ENCODE data around the gene NRN1L.

The NRN1L gene

GRCh38 chr16:67917140-67917851 is 32.6 kb downstream of the NRN1L start:
- no peak for DNase-seq (ENCODE audit: low read depth)

GRCh38 chr16:67917852-67918236 is 33.2 kb downstream of the NRN1L start:
- DNase-seq (ENCODE audit: low read depth): no peak

DNA sequence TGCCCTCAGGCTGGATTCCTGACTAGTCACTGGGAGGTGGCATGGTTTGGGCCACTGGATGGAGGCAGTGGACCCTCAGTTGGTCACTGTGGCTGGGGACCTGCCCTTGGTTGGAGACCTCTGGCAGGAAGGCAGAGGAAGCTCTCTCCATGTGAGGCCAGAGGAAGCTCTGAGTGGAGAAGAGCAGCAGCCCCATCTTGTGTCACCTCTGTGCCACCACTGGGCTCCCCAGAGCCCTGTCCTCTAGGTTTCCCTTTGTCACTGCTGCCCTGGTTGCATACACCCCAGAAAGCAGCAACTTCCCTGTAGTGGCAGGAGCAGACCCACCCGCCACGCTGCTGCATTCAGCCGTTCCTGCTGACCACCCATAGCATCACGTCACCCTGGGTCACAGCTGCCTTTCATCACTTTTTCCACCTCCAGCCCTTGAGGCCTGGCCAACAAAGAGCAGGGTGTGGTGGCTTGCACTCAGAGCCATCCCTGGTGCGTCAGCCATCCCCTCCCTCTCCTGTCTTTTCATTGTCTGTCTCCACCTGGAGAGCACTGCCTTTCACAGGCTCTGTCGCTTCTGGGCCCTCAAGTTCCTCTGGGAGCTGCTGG is 35.0 kb downstream of the NRN1L start:
- DNase-seq (ENCODE audit: low read depth): no peak

- DNase-seq (ENCODE audit: low read depth): no peak
Measured at GRCh38 chr16:67922221-67922620, 37.5 kb downstream of the NRN1L start.

GRCh38 chr16:67922740-67923139 is 38.1 kb downstream of the NRN1L start:
- no peak for DNase-seq (ENCODE audit: low read depth)

- no peak for DNase-seq (ENCODE audit: low read depth)
Measured at GRCh38 chr16:67923414-67924116, 38.9 kb downstream of the NRN1L start.

GRCh38 chr16:67924140-67924906 is 39.6 kb downstream of the NRN1L start:
- DNase-seq (ENCODE audit: low read depth): no peak

DNA sequence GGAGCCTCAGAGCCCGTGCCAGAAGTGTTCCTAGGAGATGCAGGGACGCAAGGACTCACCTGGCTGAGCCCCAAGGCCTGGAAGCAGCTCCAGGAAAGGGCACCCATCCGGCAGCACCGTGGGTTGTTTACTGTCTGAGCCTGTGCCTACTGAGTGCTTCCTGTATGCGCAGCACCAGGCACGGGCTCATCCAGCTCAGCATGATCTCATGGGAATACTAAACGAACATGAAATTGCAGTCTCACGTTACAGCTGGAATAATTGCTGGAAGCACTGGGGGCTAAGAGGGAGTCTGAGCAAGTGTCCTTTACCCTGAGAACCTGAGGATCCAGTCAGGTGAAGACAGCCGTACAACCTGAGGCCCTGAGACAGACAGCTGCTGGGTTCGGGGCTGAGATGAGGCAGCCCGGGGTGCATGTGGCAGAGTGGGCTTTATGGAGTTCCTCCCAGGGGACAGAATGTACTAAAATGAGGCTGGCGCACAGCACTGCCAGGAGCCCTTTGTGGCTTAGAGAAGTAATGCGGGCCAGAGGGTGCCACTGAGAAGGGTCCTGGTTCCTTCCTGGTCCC is 41.6 kb downstream of the NRN1L start:
- DNase-seq (ENCODE audit: low read depth): no peak

DNA sequence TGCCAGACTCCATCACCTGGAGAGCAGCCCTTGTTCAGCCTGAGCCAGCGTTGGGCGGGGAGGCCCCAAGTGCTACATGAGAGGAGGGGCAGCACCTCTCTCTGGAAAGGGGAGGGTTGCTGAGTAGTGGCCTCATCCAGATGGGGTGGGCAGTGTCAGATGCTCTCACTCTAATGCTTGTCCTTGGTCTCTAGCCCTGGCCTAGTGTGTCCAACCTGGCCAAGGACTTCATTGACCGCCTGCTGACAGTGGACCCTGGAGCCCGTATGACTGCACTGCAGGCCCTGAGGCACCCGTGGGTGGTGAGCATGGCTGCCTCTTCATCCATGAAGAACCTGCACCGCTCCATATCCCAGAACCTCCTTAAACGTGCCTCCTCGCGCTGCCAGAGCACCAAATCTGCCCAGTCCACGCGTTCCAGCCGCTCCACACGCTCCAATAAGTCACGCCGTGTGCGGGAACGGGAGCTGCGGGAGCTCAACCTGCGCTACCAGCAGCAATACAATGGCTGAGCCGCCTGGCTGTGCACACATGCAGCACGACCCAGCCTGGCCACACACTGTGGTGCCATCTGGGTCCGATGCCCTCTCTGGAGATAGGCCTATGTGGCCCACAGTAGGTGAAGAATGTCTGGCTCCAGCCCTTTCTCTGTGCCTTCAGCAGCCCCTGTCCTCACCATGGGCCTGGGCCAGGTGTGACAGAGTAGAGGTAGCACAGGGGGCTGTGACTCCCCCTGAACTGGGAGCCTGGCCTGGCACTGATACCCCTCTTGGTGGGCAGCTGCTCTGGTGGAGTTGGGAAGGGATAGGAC is 42.7 kb downstream of the NRN1L start:
- no peak for DNase-seq (ENCODE audit: low read depth)

DNA sequence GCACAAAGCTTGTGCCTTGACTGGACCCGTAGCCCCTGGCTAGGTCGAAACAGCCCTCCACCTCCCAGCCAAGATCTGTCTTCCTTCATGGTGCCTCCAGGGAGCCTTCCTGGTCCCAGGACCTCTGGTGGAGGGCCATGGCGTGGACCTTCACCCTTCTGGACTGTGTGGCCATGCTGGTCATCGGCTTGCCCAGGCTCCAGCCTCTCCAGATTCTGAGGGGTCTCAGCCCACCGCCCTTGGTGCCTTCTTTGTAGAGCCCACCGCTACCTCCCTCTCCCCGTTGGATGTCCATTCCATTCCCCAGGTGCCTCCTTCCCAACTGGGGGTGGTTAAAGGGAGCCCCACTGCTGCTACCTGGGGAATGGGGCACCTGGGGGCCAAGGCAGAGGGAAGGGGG is 43.5 kb downstream of the NRN1L start:
- no peak for DNase-seq (ENCODE audit: low read depth)

GRCh38 chr16:67928561-67929364 is 44.1 kb downstream of the NRN1L start:
- DNase-seq (ENCODE audit: low read depth): peak; percentile 45

- no peak for DNase-seq (ENCODE audit: low read depth)
Measured at GRCh38 chr16:67930191-67930590, 45.5 kb downstream of the NRN1L start.

DNA sequence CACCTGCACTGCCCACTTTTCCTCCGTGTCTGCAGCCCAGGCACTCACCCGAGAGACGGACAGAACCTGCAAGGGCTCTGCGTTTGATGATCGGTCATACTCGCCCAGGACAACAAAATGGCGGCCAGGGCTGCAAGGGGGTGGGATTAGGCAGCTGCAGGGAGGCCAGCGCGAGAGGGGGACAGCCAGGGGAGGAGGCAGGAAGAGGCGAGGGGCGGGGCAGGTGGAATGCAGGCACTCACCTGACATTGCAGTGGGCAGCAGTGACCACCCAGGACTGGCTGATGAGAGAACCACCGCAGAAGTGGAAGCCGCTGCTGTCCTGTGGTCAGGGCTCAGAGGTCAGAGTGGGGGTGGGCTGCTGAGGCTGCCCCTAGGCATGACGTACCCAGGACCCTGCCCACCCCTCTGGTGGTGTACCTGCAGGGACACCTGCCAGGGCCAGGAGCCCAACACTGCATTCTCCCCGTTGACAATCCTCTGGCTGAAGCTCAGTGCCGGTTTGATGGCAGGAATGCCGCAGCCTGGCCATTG is 46.1 kb downstream of the NRN1L start:
- no peak for DNase-seq (ENCODE audit: low read depth)

GRCh38 chr16:67931712-67932461 is 47.2 kb downstream of the NRN1L start, which contains the start of gene CTRL:
Gene CTRL, minus strand, starts transcription at chr16:67931862. Its CDS starts 10 bp downstream, at chr16:67931852.
- no peak for DNase-seq (ENCODE audit: low read depth)

DNA sequence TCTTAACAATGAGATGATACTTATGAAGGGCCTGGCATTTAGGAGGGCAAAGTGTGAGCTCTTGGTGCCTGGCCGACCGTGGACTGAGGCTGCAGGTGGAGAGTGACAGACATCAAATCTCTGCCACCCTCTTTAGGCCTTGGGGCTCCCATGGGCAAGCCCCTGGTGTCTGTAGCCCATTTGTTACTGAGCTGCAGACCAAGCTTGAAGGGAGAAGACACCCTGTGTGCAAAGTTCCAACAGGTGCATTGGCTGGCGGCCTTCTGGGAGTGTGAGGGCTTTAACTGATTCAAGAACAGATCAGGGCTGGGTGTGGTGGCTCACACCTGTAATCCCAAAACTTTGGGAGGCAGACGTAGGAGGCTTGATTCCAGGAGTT is 47.8 kb downstream of the NRN1L start:
- no peak for DNase-seq (ENCODE audit: low read depth)

GRCh38 chr16:67933805-67934204 is 49.1 kb downstream of the NRN1L start:
- DNase-seq (ENCODE audit: low read depth): no peak

DNA sequence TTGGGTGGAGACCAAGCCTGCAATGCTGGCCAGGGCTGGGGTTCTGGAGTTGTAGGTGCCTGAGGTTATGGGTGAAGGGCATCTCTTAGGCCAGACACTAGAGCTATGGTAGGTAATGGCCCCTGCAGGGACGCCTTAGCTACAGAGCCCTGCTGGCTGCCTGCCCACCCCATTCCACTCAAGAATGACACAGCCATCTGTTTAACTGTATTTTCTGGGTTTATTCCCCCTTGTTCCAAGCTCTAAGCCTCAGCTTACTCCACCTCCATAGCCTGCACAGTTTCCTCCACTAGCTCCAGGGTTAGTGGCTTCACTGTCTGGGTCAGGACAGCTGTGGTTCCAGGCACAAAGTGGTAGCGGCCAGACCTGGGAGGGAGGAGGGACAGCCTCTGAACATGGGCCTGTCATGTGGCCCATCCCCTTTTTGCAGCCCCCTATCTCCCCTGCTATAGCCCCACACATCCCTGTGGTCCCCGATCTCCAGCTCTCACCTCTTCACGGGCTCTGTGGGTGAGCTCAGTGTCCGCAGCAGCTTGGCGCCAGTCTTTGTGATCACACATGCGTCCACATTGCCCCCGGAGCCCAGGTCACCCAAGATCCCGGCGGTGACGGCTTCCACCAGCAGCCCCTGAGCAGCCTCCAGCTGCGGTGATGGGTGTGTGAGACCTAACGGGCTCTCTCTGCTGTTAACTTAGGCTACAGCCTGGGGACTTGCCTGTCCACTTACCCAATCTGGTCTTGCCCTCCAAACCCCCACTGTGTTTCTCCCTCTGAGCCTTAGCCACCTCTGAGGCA is 49.8 kb downstream of the NRN1L start:
- DNase-seq (ENCODE audit: low read depth): no peak

DNA sequence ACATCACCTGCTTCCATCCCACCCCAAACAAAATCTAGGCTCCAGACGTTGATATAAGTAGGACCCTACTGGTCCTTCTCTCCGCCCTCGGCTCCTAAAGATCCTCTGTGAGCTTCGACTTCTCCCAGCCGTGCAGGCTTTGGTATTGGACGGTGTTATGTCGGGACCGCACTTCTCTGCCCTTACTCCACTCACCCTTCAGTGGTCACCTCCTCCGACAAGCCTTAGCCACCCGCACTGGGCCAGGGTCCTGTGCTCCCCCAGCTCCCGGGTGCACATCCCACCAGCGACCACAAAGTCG is 50.4 kb downstream of the NRN1L start:
- DNase-seq (ENCODE audit: low read depth): no peak
